Endometrial microvascular endothelial cells (primary cell): ENCODE data around the gene TTYH1. TPM values are rescaled to one million over a fixed set of nuclear protein-coding genes. Genes with fewer than 3 reads are reported as not detected.

Experiments used
- in situ Hi-C: cut with HindIII; loops from 2 replicates; pipeline ENCODE4 v1.10.0; 2017; ENCODE audit warnings: low sequenced_read_pairs, low pct_unique_long_range_greater_than_20kb; ENCODE audit errors: inconsistent ontology term
- total RNA-seq: library from RNA; depleted of rRNA; stranded (reverse); fragments of >200 nt; gene quantifications from one replicate; pipeline ENCODE4 v1.2.3, GENCODE V29; 2015; ENCODE audit errors: inconsistent ontology term

TTYH1 gene
- total RNA-seq, 1 donor from 2014 or later: not detected

GRCh38 chr19:54454781-54455675 is 39.8 kb downstream of the TTYH1 start:
- in situ Hi-C loops: no loop called here

GRCh38 chr19:54455786-54456422 is 40.6 kb downstream of the TTYH1 start:
- in situ Hi-C loops: no loop called here

- in situ Hi-C loops: no loop called here
Measured at GRCh38 chr19:54456423-54457373, 41.4 kb downstream of the TTYH1 start.

- in situ Hi-C loops: no loop called here
Measured at GRCh38 chr19:54457773-54458647, 42.7 kb downstream of the TTYH1 start.

- in situ Hi-C loops: no loop called here
Measured at GRCh38 chr19:54458648-54459281, 43.5 kb downstream of the TTYH1 start.

DNA sequence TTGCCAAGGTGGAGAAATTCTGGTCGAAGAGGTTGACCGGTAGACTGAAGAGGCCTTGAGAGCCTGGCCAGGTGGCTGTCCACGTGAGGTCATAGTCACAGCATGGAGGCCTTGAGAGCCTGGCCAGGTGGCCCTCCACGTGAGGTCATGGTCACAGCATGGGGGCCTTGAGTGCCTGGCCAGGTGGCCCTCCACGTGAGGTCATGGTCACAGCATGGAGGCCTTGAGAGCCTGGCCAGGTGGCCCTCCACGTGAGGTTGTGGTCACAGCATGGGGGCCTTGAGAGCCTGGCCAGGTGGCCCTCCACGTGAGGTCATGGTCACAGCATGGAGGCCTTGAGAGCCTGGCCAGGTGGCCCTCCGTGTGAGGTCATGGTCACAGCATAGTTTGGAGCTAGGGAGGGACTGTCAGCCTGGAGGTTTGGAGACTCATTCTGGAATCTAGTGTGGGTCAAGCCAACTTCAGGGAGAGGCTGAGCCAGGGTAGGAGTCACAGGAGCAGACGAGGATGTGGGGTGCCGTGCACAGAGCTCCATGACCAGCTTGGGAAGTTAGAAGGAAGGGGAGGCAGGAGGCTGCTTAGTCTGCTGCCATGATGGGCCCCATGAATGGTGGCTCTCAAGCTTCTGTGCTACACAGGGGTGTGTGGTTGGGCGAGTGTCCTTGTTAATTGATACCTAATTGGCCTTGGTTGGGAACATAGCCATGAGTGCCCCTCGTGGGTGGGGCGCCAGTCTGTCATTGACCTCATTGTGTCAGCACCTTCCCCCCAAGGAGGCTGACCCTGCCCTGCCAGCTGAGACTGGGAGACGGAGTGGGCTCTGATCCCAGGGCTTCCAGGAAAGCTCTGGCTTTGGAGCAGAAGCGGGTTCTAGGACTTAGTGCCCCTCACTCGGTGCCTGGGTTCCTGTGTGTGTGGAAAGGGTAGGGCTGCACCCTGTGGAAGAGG is 44.3 kb downstream of the TTYH1 start:
- in situ Hi-C loops: no loop called here

DNA sequence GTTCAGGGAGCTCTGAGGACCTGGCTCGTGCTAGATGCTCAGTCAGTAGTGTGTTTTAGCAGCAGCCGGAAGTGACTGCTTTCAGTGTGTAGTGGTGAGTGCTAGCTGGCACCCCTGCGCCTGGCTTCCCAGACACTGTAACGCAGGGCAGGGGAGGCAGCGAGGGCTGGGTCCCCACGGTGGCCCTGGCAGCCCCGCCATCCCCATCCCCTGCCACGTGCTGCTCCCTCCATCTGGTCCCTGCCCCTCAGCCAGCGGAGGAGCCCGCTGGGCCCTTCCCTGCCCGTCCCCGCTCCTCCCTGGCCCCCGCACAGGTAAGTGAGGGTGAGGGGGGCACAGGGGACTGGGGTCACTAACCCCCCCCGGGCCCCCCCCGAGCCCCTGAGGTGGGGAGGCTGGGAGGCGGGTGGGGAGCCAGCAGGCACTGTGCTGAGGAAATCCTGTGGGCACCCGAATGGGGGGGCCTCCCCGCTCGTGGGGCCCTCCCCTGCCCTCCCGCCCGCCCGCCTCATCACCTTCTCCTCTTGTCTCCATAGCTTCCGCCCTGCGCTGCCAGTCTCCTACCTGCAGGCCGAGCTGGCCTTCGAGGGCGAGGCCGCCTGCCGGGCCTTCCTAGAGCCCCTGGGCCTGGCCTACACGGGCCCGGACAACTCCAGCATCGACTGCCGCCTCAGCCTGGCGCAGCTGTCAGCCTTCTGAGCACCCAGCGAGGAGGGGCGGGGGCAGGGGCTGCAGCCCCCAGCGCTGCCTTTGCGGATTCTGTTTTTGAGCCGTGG is 45.2 kb downstream of the TTYH1 start:
- in situ Hi-C loops: no loop called here

DNA sequence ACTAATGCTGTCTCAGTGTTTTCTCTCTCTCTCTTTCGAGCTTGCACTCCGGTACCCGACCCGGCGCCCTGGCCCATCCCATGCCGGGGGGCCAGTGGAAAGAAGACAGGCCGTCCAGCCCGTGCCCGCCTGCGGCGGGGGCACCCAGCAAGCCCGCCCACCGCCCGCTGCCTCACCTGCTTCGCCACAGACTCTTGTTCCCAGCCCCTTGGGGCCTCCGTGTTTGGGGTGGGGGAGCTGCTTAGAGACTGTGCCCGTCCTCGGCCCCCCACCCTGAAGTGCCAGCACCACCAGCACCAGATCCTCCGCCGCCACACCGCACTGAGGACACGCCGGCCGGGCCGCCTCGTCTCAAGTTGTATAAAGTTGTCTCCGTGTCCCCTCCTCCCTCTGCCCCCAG is 45.9 kb downstream of the TTYH1 start:
- in situ Hi-C loops: no loop called here

GRCh38 chr19:54461613-54462012 is 46.3 kb downstream of the TTYH1 start:
- in situ Hi-C loops: no loop called here

DNA sequence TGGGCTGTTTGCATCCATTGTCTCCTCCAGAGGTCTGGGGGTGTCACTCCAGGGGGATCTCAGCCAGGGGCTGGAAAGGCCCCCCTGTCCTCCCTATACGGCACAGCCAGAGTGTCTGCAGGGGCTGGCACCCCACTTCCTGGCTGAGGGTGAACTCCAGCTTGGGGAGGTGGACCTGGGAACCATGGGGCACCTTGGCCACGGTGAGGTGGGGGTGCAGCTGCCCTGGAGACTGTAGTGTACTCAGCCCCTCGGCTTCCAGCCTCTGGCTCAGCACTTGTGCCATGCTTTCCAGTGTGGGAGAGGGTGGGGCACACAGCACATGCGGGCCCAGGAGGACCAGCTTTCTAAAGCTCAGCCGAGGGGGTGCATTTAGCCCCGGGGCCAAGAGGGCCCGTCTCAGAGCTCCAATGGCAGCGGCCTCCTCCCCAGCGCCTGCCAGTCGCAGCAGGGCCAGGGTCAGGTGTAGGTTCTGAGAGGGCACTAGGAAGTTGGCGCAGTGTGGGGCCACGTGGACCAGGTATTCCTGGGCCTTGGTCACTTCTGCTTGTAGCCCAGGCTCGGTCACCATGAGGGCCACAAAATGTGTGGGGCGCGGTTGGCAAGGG is 46.9 kb downstream of the TTYH1 start:
- in situ Hi-C loops: no loop called here

- in situ Hi-C loops: no loop called here
Measured at GRCh38 chr19:54462655-54463530, 47.6 kb downstream of the TTYH1 start.

DNA sequence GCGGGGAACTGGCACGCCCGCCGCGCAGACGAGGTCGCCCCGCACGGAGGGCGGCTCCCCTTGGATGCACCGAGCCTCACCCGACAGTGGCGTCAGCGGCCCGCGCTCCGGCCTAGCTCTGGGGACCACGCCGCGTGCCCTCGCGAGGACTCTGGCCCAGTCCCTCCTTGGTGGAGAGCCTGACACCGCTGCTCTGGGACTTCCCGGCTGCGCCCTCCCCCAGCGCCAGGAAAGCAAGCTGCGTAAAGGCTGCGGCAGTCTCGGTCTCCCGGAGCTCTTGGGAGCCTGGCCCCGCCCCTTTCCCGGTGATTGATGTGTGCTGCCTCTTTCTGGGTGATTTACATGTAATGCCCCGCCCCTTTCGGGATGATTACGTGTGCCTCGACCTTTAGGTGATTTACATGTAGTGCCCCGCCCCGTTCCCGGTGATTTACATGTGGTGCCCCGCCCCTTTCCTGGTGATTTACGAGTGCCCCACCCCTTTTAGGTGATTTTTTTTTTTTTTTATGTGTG is 48.3 kb downstream of the TTYH1 start, which contains the start of gene LENG9:
TSS of gene LENG9 (minus strand) at position 248 of the 513 bp plus-strand sequence. CDS start 252 bp downstream, outside the sequence.
- in situ Hi-C loops: no loop called here

DNA sequence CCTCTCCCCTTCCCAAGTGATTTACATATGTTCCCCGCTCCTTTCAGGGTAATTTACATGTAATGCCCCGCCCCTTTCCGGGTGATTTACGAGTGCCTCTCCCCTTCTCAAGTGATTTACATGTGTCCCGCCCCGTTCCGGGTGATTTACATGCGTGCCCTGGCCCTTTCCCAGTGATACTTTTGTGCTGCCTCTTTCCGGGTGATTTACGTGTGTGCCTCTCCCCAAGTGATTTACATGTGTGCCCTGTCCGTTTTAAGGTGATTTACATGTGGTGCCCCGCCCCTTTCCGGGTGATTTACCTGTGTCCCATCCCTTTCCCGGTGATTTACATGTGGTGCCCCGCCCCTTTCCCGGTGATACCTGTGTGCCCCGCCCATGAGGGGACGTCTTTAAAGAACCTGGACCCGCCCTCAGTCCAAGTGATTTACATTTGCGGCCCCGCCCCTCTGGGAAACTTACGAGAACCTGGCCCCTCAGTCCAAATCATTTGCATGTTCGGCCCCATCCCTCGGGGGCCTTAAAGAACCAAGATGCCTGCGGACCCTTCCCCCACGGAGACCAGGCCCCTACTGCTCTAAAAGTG is 48.9 kb downstream of the TTYH1 start:
- in situ Hi-C loops: no loop called here
